K562 (cell line): Measurements from ENCODE around the gene SLC43A2. TPM values are rescaled to one million over a fixed set of nuclear protein-coding genes. Genes with fewer than 3 reads are reported as not detected.

ENCODE experiments used
- ATAC-seq: fragments of 200-7000 bp; cut with Tn5 transposase; 3 replicates; pipeline ENCODE4 v1.9.1; 2020; ENCODE audit warnings: moderate library complexity
- BruUV-seq: library from RNA; stranded (reverse); fragments of 400-500 nt; replicated peaks from 2 replicates; lab custom pipeline; 2021; lab: Mats Ljungman, UMichigan
- CTCF ChIA-PET: fragments of 300-600 bp; formaldehyde crosslinking; extraction: SDS; loops from one replicate; lab custom pipeline; 2021; ENCODE audit warnings: low intra/inter-chr PET ratio; lab: Yijun Ruan, JAX
- POLR2A ChIA-PET: fragments of 300-600, 350-650 bp; sonication (Branson Sonifier 250); formaldehyde crosslinking; extraction: SDS; loops from one replicate; lab custom pipeline; 2021; ENCODE audit warnings: antibody characterized with exemption, inconsistent platforms; lab: Yijun Ruan, JAX
- DNase-seq, 4 experiments: peaks; one replicate each; pipeline versions ENCODE4 v3.0.0 to v3.0.0-alpha.2; 2011 to 2018; ENCODE audit warnings: low spot score in 3 of 4, mixed read lengths in 3 of 4; ENCODE audit errors: extremely low read depth in 1 of 4
- FAIRE-seq: peaks from 2 replicates; lab custom pipeline; 2011; peaks lifted over from hg19 to GRCh38; lab: Jason Lieb, UNC
- H2AFZ ChIP-seq: 2 replicates; pipeline ENCODE4 v1.6.0; 2011; ENCODE audit warnings: low read depth, low read length, control low read depth, inconsistent platforms
- H3K27ac ChIP-seq: fragments of 200-600 bp; 3 replicates; pipeline ENCODE4 v1.8.0; 2011; ENCODE audit warnings: low read depth, mild to moderate bottlenecking, control low read depth, inconsistent platforms, low read length, moderate library complexity, mixed read lengths; ENCODE audit errors: extremely low read depth
- H3K27me3 ChIP-seq, 2 experiments: fragments of 300-600 bp in 1 of 2; 2 replicates in 1 of 2; 3 replicates in 1 of 2; pipeline versions ENCODE4 v1.6.0 to v1.8.0; 2011; ENCODE audit warnings: inconsistent platforms in 2 of 2, low read length in 2 of 2, mild to moderate bottlenecking in 1 of 2, mixed read lengths in 1 of 2, moderate library complexity in 1 of 2; ENCODE audit not compliant: control insufficient read depth in 2 of 2, insufficient read depth in 2 of 2
- H3K36me3 ChIP-seq: fragments of 300-600 bp; 3 replicates; pipeline ENCODE4 v1.8.0; 2011; ENCODE audit warnings: mild to moderate bottlenecking, low read length, inconsistent platforms; ENCODE audit not compliant: control insufficient read depth, insufficient read depth
- H3K4me1 ChIP-seq, 2 experiments: fragments of 200-600 bp in 1 of 2; replicated peaks in 1 of 2; 2 replicates in 1 of 2; 3 replicates in 1 of 2; pipeline versions ENCODE4 v1.5.1 to v1.8.0; 2011; ENCODE audit warnings: inconsistent platforms in 2 of 2, low read length in 2 of 2, mild to moderate bottlenecking in 1 of 2, mixed read lengths in 1 of 2, moderate library complexity in 1 of 2; ENCODE audit not compliant: control insufficient read depth in 2 of 2, insufficient read depth in 2 of 2
- H3K4me2 ChIP-seq: 2 replicates; pipeline ENCODE4 v1.6.1; 2011; ENCODE audit warnings: low read length, control low read depth, inconsistent platforms, mixed read lengths; ENCODE audit not compliant: insufficient read depth
- H3K4me3 ChIP-seq: fragments of 200-600 bp; sonication (generic), shearing (Covaris generic); 2 replicates; pipeline ENCODE4 v1.5.1; 2016; ENCODE audit warnings: control low read depth, inconsistent platforms
- H3K79me2 ChIP-seq: fragments of 200-600 bp; 3 replicates; pipeline ENCODE4 v1.8.0; 2011; ENCODE audit warnings: low read length, inconsistent platforms; ENCODE audit not compliant: control insufficient read depth, insufficient read depth
- H3K9ac ChIP-seq, 2 experiments: 2 replicates each; pipeline versions ENCODE4 v1.6.0 to v1.6.1; 2011; ENCODE audit warnings: low read depth in 2 of 2, low read length in 2 of 2, control low read depth in 1 of 2, inconsistent platforms in 1 of 2, mild to moderate bottlenecking in 1 of 2, mixed read lengths in 1 of 2; ENCODE audit not compliant: insufficient read depth in 1 of 2
- H3K9me1 ChIP-seq: one replicate; pipeline ENCODE4 v1.6.0; 2011; ENCODE audit warnings: inconsistent platforms, mild to moderate bottlenecking, low read length, moderate library complexity; ENCODE audit not compliant: control insufficient read depth, insufficient read depth
- H3K9me3 ChIP-seq: replicated peaks from 2 replicates; pipeline ENCODE4 v1.5.1; 2011; ENCODE audit warnings: low read depth, low read length, inconsistent platforms; ENCODE audit not compliant: control insufficient read depth, insufficient read depth
- H4K20me1 ChIP-seq: replicated peaks from 2 replicates; pipeline ENCODE4 v1.6.1; 2011; ENCODE audit warnings: low read length, inconsistent platforms, mixed read lengths; ENCODE audit not compliant: control insufficient read depth, insufficient read depth
- BCOR ChIP-seq: fragments of 450-650 bp; IDR thresholded peaks from 2 replicates; pipeline ENCODE4 v1.6.1; 2016
- BRD9 ChIP-seq: fragments of 450-650 bp; IDR thresholded peaks from 2 replicates; pipeline ENCODE4 v1.6.1; 2018; ENCODE audit warnings: low read depth; ENCODE audit not compliant: partially characterized antibody
- FUS ChIP-seq: fragments of 200-400 bp; formaldehyde crosslinking; optimal IDR thresholded peaks from 2 replicates; pipeline ENCODE3; 2017; ENCODE audit warnings: low read depth, low read length
- GTF2E2 ChIP-seq: fragments of 200-800 bp; sonication (Bioruptor generic); IDR thresholded peaks from 2 replicates; pipeline ENCODE4 v1.6.1; 2016; ENCODE audit warnings: missing genetic modification characterization, missing compliant biosample characterization
- RBM15 ChIP-seq: fragments of 200-400 bp; formaldehyde crosslinking; IDR thresholded peaks from 2 replicates; pipeline ENCODE4 v1.6.1; 2018; ENCODE audit warnings: mild to moderate bottlenecking, low read length, moderate library complexity; ENCODE audit not compliant: insufficient read depth
- SIN3B ChIP-seq: fragments of 450-650 bp; IDR thresholded peaks from 2 replicates; pipeline ENCODE4 v1.6.1; 2017; ENCODE audit warnings: low read depth, mild to moderate bottlenecking, moderate library complexity
- SMAD4 ChIP-seq: fragments of 250-450 bp; sonication (Bioruptor Pico); conservative IDR thresholded peaks from 2 replicates; pipeline ENCODE4 v1.8.0; 2021; ENCODE audit warnings: inconsistent platforms, mild to moderate bottlenecking, moderate library complexity
- SREBF2 ChIP-seq: sonication (generic); formaldehyde crosslinking; IDR thresholded peaks from 2 replicates; pipeline ENCODE4 v1.4.0; 2020; ENCODE audit warnings: mild to moderate bottlenecking, missing genetic modification reagents
- STAG1 ChIP-seq: sonication (generic); formaldehyde crosslinking; IDR thresholded peaks from 2 replicates; pipeline ENCODE4 v1.5.0; 2020; ENCODE audit warnings: missing genetic modification reagents, borderline replicate concordance
- TAF1 ChIP-seq: IDR thresholded peaks from 2 replicates; pipeline ENCODE4 v1.6.1; 2011; ENCODE audit warnings: mild to moderate bottlenecking, low read length, moderate library complexity; ENCODE audit not compliant: insufficient read depth, control insufficient read depth, severe bottlenecking; ENCODE audit errors: extremely low read depth
- ZNF212 ChIP-seq: fragments of 450-650 bp; formaldehyde crosslinking; IDR thresholded peaks from 2 replicates; pipeline ENCODE4 v1.4.0; 2020; ENCODE audit warnings: mild to moderate bottlenecking
- ZNF57 ChIP-seq: fragments of 450-650 bp; formaldehyde crosslinking; IDR thresholded peaks from 2 replicates; pipeline ENCODE4 v1.4.0; 2020; ENCODE audit warnings: mild to moderate bottlenecking, moderate library complexity
- WGBS: fragments of 100-300 bp; shearing (Covaris generic); methylation state at CpG from one replicate; pipeline ENCODE4 v1.1.6; 2016; ENCODE audit warnings: low coverage, mixed read lengths; ENCODE audit not compliant: insufficient coverage; ENCODE audit errors: missing lambda C conversion rate; 5-methylcytosine and 5-hydroxymethylcytosine counted together
- in situ Hi-C: fragments of 300-500 bp; cut with MboI; formaldehyde crosslinking; loops from 4 replicates; pipeline ENCODE4 v1.15.0; 2018; ENCODE audit warnings: inconsistent platforms, mixed read lengths
- intact Hi-C: fragments of 100-400 bp; cut with micrococcal nuclease; formaldehyde crosslinking; loops from 2 replicates; pipeline ENCODE4 v1.14.2; 2022
- polyA plus RNA-seq, 8 experiments: library from polyadenylated mRNA; depleted of rRNA in 4 of 8; stranded (reverse) in 5 of 8; unstranded in 3 of 8; fragments of >200 nt; fragmentation: Nextera tagmentation in 2 of 8; fragmentation: Illumina TruSeq in 1 of 8; extraction: Ambion mirVana in 2 of 8; extraction: Trizol in 1 of 8; gene quantifications; 2 replicates each; pipeline versions ENCODE4 v1.2.1 to v1.2.3, GENCODE V29; 2011 to 2014; ENCODE audit warnings: inconsistent platforms in 1 of 8, missing spikeins in 1 of 8
- total RNA-seq, 7 experiments: library from RNA; depleted of rRNA in 6 of 7; stranded (reverse); fragments of >200 nt in 6 of 7; fragmentation: Illumina TruSeq in 2 of 7; extraction: Trizol in 2 of 7; gene quantifications; 2 replicates each; pipeline versions ENCODE4 v1.2.1 to v1.2.3, GENCODE V29; 2011 to 2021; ENCODE audit warnings: low replicate concordance in 1 of 7
- TF ChIP-seq, protein P1 (sequence below), 2 experiments: fragments of 450-650 bp in 1 of 2; IDR thresholded peaks; 2 replicates each; pipeline ENCODE4 v1.6.1; 2011 to 2017; ENCODE audit warnings: low read depth in 2 of 2, antibody characterized with exemption in 1 of 2, borderline replicate concordance in 1 of 2, low read length in 1 of 2, mild to moderate bottlenecking in 1 of 2, mixed read lengths in 1 of 2; ENCODE audit not compliant: control insufficient read depth in 1 of 2
- TF ChIP-seq, protein P2 (sequence below), 2 experiments: fragments of 450-650 bp; IDR thresholded peaks; 2 replicates each; pipeline ENCODE4 v1.6.1; 2016

Gene SLC43A2
- total and polyA plus RNA-seq, 9 of the 15 experiments (the other 6 are each of a cell fraction or from before 2014, with no cell fraction given), result 0.03 to 10.2 (median 3.6) TPM

DNA sequence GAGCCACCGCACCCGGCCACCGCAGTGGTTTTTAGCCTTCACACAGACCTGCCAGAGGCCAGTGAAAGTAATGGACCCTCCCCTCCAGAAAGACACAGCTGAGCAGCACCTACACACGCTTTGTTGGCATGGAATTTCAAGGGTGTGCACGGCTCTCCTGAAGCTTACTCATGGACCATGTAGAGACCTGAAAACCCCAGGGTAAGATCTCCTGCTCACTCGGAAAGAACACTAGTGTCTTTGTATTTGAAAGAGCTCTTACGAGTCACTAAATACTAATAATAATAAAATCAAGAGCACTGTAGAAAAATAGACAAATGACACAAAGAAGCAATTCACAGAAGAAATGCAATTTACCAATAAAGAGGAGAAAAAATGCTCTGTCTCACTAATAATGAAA is 20.0 kb downstream of the SLC43A2 start:
- POLR2A ChIA-PET, result no interaction called here

DNA sequence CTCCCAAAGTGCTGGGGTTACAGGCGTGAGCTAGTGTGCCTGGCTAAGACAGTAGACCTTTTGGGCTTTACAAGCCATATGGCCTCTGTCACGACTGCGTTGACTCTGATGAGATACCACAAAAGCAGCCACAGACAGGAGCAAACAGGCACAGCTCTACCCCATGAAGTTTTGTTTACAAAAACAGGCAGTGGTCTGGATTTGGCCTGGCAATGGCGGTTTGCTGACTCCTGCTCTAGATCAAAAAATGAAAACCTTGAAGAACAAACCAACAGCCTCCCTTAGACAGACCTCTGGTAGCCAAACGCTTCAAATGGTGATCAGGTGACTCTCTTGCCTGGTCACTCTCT is 20.7 kb downstream of the SLC43A2 start:
- no peak overlapping the region for H3K27ac ChIP-seq
- no peak overlapping the region for H3K4me3 ChIP-seq
- H3K9me3 ChIP-seq, result no peaks in the 10 kb centered on the region
- H3K9me1 ChIP-seq, result no peaks in the 10 kb centered on the region
- no peaks in the 10 kb centered on the region for H3K79me2 ChIP-seq
- intact Hi-C loops (no loop called here), in situ Hi-C loops (no loop called here)
- H3K9ac ChIP-seq, result no peak overlapping the region
- no TSS peak for BruUV-seq
- no peaks in the 10 kb centered on the region for H4K20me1 ChIP-seq
- no peaks in the 10 kb centered on the region for H3K27me3 ChIP-seq
- ATAC-seq, result no peak
- DNase-seq, result no peak
- H3K4me2 ChIP-seq, result no peak overlapping the region
- ChIA-PET CTCF (no interaction called here), POLR2A (interaction anchor here (1.0 to 1.6 kb wide), 2 partner anchors 10 to 20 kb away, joined by 3 read pairs; no protein-coding TSS in a partner anchor)
- H2AFZ ChIP-seq, result no peak overlapping the region
- peaks cover 0 to 12% of the 10 kb centered on the region in 2 experiments; a peak in 2 of 5 replicates for H3K4me1 ChIP-seq
- 55% methylated on average over 3 of the region's 5 CpGs for WGBS
- no peak for FAIRE-seq
- H3K36me3 ChIP-seq, result no peaks in the 10 kb centered on the region
- TF ChIP-seq, protein P1, sequence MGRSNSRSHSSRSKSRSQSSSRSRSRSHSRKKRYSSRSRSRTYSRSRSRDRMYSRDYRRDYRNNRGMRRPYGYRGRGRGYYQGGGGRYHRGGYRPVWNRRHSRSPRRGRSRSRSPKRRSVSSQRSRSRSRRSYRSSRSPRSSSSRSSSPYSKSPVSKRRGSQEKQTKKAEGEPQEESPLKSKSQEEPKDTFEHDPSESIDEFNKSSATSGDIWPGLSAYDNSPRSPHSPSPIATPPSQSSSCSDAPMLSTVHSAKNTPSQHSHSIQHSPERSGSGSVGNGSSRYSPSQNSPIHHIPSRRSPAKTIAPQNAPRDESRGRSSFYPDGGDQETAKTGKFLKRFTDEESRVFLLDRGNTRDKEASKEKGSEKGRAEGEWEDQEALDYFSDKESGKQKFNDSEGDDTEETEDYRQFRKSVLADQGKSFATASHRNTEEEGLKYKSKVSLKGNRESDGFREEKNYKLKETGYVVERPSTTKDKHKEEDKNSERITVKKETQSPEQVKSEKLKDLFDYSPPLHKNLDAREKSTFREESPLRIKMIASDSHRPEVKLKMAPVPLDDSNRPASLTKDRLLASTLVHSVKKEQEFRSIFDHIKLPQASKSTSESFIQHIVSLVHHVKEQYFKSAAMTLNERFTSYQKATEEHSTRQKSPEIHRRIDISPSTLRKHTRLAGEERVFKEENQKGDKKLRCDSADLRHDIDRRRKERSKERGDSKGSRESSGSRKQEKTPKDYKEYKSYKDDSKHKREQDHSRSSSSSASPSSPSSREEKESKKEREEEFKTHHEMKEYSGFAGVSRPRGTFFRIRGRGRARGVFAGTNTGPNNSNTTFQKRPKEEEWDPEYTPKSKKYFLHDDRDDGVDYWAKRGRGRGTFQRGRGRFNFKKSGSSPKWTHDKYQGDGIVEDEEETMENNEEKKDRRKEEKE (IDR thresholded peaks at IDR 0.05; ENCODE audit: borderline replicate concordance in 1 of 2, control insufficient read depth in 1 of 2, low read depth in 2 of 2, low read length in 1 of 2), result no peak
- TF ChIP-seq BCOR, result no peak
- no peak for TF ChIP-seq TAF1
- no peak for TF ChIP-seq BRD9
- no peak for TF ChIP-seq SREBF2 (CRISPR knock-in tag)
- no peak for TF ChIP-seq GTF2E2 (tag)
- TF ChIP-seq RBM15, result no peak
- TF ChIP-seq FUS, result no peak

More for the DNA sequence above, 20.0 kb downstream of the SLC43A2 start:
- H3K36me3 ChIP-seq, result no peaks in the 10 kb centered on the region
- 81% methylated on average over 7 of the region's 7 CpGs for WGBS
- peaks cover 0 to 12% of the 10 kb centered on the region in 2 experiments; a peak in 2 of 5 replicates for H3K4me1 ChIP-seq
- no TSS peak for BruUV-seq
- no peak overlapping the region for H3K4me3 ChIP-seq
- in situ Hi-C loops (no loop called here), intact Hi-C loops (no loop called here)
- DNase-seq, result no peak
- no peak for ATAC-seq
- H3K9ac ChIP-seq, result no peak overlapping the region
- H3K27me3 ChIP-seq, result no peaks in the 10 kb centered on the region
- H3K9me3 ChIP-seq, result no peaks in the 10 kb centered on the region
- H2AFZ ChIP-seq, result no peak overlapping the region
- no peak overlapping the region for H3K4me2 ChIP-seq
- FAIRE-seq, result no peak
- H3K27ac ChIP-seq, result no peak overlapping the region
- H4K20me1 ChIP-seq, result no peaks in the 10 kb centered on the region
- TF ChIP-seq SMAD4 (CRISPR knock-in tag), result no peak
- TF ChIP-seq STAG1 (CRISPR knock-in tag), result no peak
- TF ChIP-seq ZNF57 (CRISPR knock-in tag), result no peak
- no peak for TF ChIP-seq ZNF212 (CRISPR knock-in tag)
- TF ChIP-seq SIN3B, result no peak
- TF ChIP-seq, protein P2, sequence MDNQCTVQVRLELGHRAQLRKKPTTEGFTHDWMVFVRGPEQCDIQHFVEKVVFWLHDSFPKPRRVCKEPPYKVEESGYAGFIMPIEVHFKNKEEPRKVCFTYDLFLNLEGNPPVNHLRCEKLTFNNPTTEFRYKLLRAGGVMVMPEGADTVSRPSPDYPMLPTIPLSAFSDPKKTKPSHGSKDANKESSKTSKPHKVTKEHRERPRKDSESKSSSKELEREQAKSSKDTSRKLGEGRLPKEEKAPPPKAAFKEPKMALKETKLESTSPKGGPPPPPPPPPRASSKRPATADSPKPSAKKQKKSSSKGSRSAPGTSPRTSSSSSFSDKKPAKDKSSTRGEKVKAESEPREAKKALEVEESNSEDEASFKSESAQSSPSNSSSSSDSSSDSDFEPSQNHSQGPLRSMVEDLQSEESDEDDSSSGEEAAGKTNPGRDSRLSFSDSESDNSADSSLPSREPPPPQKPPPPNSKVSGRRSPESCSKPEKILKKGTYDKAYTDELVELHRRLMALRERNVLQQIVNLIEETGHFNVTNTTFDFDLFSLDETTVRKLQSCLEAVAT (IDR thresholded peaks at IDR 0.05), result no peak
- H3K79me2 ChIP-seq, result no peaks in the 10 kb centered on the region
- CTCF ChIA-PET, result no interaction called here
- no peaks in the 10 kb centered on the region for H3K9me1 ChIP-seq
